ENCODE data around the gene SIRPA. TPM values are rescaled to one million over a fixed set of nuclear protein-coding genes. Genes with fewer than 3 reads are reported as not detected.

The SIRPA gene
- total and polyA plus RNA-seq, 2 of the 4 experiments (the other 2 are of a cell fraction), result 9.9 to 40.2 TPM

DNA sequence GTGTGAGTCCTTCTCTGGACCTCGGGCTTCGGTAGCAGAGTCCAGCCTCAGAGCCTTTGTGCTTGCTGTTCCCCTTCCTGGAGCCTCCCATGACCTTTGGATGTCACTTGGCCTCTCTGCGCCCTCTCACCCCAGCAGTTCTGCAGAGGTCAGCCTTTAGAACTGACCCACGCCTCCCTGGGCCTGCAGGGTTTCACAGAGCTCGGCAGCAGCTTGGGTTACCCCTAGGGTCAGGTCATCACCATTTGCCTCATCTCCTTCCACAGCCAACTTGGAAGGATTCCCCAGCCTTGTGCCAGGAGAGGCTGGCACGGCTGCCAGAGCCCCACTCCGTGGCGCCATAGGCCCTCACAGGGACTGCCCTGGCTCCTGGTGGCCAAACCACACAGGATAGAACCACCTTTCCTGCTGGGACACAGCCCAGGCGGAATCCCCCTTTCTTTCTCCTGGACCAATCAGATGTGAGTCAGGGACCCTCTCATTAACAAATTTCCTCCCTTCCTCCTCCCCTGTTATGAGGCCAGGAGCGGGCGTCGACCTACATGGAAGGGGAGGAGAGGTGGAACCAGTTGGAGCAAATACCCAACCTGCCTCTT is 13.9 kb upstream of the SIRPA start:
- Histone ChIP-seq H2BK20ac (ENCODE audit: low read depth, low read length) (no peak overlapping the region), H2BK5ac (ENCODE audit: low read depth, low read length, poor library complexity, severe bottlenecking) (no peak overlapping the region), H3K4me2 (ENCODE audit: low read depth, low read length) (no peak overlapping the region), H4K8ac (ENCODE audit: low read depth in 2 of 2, low read length in 2 of 2) (no peak overlapping the region), H3K36me3 (ENCODE audit: control insufficient read depth, insufficient read depth, low read length) (no peaks in the 10 kb centered on the region), H4K91ac (ENCODE audit: insufficient read depth, low read depth, low read length) (no peak overlapping the region), H2AK9ac (replicated peaks; ENCODE audit: low read depth, low read length, poor library complexity) (no peak overlapping the region), H3K27me3 (ENCODE audit: control insufficient read depth, insufficient read depth, low read length) (peaks cover 10% of the 10 kb centered on the region; the same call in 1 of the 2 replicates), H4K20me1 (ENCODE audit: insufficient read depth, low read length) (no peaks in the 10 kb centered on the region), H3K9me1 (ENCODE audit: insufficient read depth, low read length) (peaks cover 3% of the 10 kb centered on the region; the same call in 1 of the 2 replicates), H3K23ac (ENCODE audit: low read depth, low read length) (no peak overlapping the region), H3K4ac (ENCODE audit: low read depth, low read length) (no peak overlapping the region), H3K9me3 (ENCODE audit: control insufficient read depth, insufficient read depth, low read length) (no peaks in the 10 kb centered on the region), H4K5ac (ENCODE audit: low read depth, low read length) (no peak overlapping the region), H3K79me1 (ENCODE audit: low read depth in 1 of 2, low read length in 2 of 2) (no peaks in the 10 kb centered on the region), H3K18ac (ENCODE audit: low read depth, low read length) (no peak overlapping the region), H2AFZ (replicated peaks; ENCODE audit: low read length, poor library complexity) (no peak overlapping the region), H2BK120ac (ENCODE audit: low read depth, low read length) (no peak overlapping the region), H3K4me1 (ENCODE audit: control insufficient read depth, insufficient read depth, low read length) (peaks cover 7% of the 10 kb centered on the region), H3K9ac (ENCODE audit: low read depth, low read length) (no peak overlapping the region), H3K4me3 (ENCODE audit: insufficient read depth, low read depth, low read length) (no peak overlapping the region), H3K56ac (ENCODE audit: extremely low read depth, insufficient read depth, low read length) (no peak overlapping the region), H2AK5ac (ENCODE audit: low read depth, low read length) (no peak overlapping the region), H2BK15ac (ENCODE audit: low read depth, low read length) (no peak overlapping the region), H3K14ac (replicated peaks; ENCODE audit: low read depth, low read length) (no peak overlapping the region), H3K27ac (ENCODE audit: insufficient read depth, low read length) (no peak overlapping the region)
- WGBS, 2 experiments (ENCODE audit: extremely low coverage in 2 of 2, insufficient read length in 1 of 2), result 57% methylated on average over 1 of the region's 12 CpGs; no CpG with 5 or more reads in 1 of the 2 experiments
- no peak for ATAC-seq (ENCODE audit: low read depth)
- dilution Hi-C loops (cut with HindIII; ENCODE audit: low sequenced_read_pairs, unreplicated experiment), result no loop called here
- no peak for DNase-seq
- POLR2A ChIA-PET (ENCODE audit: unreplicated experiment), result no interaction called here
- intact Hi-C loops (cut with micrococcal nuclease), result no loop called here
- BruUV-seq (replicated peaks), result no TSS peak
- TF ChIP-seq USF2 (IDR thresholded peaks at IDR 0.05; ENCODE audit: low read depth, low read length), result no peak
- no peak for TF ChIP-seq CEBPB (IDR thresholded peaks at IDR 0.05; ENCODE audit: low read depth, low read length)
- TF ChIP-seq, protein P1, sequence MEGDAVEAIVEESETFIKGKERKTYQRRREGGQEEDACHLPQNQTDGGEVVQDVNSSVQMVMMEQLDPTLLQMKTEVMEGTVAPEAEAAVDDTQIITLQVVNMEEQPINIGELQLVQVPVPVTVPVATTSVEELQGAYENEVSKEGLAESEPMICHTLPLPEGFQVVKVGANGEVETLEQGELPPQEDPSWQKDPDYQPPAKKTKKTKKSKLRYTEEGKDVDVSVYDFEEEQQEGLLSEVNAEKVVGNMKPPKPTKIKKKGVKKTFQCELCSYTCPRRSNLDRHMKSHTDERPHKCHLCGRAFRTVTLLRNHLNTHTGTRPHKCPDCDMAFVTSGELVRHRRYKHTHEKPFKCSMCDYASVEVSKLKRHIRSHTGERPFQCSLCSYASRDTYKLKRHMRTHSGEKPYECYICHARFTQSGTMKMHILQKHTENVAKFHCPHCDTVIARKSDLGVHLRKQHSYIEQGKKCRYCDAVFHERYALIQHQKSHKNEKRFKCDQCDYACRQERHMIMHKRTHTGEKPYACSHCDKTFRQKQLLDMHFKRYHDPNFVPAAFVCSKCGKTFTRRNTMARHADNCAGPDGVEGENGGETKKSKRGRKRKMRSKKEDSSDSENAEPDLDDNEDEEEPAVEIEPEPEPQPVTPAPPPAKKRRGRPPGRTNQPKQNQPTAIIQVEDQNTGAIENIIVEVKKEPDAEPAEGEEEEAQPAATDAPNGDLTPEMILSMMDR (conservative IDR thresholded peaks at IDR 0.05; ENCODE audit: low read depth, low read length), result no peak
- no peak for TF ChIP-seq RCOR1 (IDR thresholded peaks at IDR 0.05; ENCODE audit: insufficient replicate concordance, low read length)
- TF ChIP-seq NFE2L2 (IDR thresholded peaks at IDR 0.05; ENCODE audit: low read depth, low read length), result no peak
- TF ChIP-seq CHD1 (IDR thresholded peaks at IDR 0.05; ENCODE audit: low read depth, low read length), result no peak
- TF ChIP-seq RFX5 (IDR thresholded peaks at IDR 0.05; ENCODE audit: low read depth, low read length), result no peak
- no peak for TF ChIP-seq POLR2A (IDR thresholded peaks at IDR 0.05; ENCODE audit: low read depth, low read length)
- TF ChIP-seq FOS (IDR thresholded peaks at IDR 0.05; ENCODE audit: low read depth, low read length), result no peak
- no peak for TF ChIP-seq BHLHE40 (IDR thresholded peaks at IDR 0.05; ENCODE audit: low read depth, low read length)
- TF ChIP-seq MXI1 (IDR thresholded peaks at IDR 0.05; ENCODE audit: borderline replicate concordance, low read depth, low read length), result no peak
- TF ChIP-seq MAZ (IDR thresholded peaks at IDR 0.05; ENCODE audit: borderline replicate concordance, low read depth, low read length), result no peak
- TF ChIP-seq MAFK (IDR thresholded peaks at IDR 0.05; ENCODE audit: low read depth, low read length), result no peak
- no peak for TF ChIP-seq SMC3 (IDR thresholded peaks at IDR 0.05; ENCODE audit: low read depth, low read length)
- TF ChIP-seq RAD21 (IDR thresholded peaks at IDR 0.05; ENCODE audit: low read length), result no peak
- TF ChIP-seq, protein P2, sequence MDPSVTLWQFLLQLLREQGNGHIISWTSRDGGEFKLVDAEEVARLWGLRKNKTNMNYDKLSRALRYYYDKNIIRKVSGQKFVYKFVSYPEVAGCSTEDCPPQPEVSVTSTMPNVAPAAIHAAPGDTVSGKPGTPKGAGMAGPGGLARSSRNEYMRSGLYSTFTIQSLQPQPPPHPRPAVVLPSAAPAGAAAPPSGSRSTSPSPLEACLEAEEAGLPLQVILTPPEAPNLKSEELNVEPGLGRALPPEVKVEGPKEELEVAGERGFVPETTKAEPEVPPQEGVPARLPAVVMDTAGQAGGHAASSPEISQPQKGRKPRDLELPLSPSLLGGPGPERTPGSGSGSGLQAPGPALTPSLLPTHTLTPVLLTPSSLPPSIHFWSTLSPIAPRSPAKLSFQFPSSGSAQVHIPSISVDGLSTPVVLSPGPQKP (IDR thresholded peaks at IDR 0.05; ENCODE audit: borderline replicate concordance, low read depth, low read length), result no peak
- CTCF ChIA-PET, result no interaction called here
- in situ Hi-C loops (cut with MboI; ENCODE audit: low sequenced_read_pairs), result no loop called here
